Measurements from ENCODE around the gene ETFA. TPM values are rescaled to one million over a fixed set of nuclear protein-coding genes. Genes with fewer than 3 reads are reported as not detected.
A peak's percentile ranks its signal among the peaks of the same experiment; 100 is the strongest.

The ETFA gene
- total and polyA plus RNA-seq, 4 experiments from 2014 or later, result 47.7 to 106 (median 76.5) TPM

- intact Hi-C loops (cut with micrococcal nuclease), result no loop called here
- H3K27ac ChIP-seq (ENCODE audit: low read depth, low read length), result no peak overlapping the region
- ChIA-PET CTCF (ENCODE audit: partially characterized antibody) (no interaction called here), POLR2A (ENCODE audit: partially characterized antibody) (no interaction called here)
- no peak overlapping the region for H3K4me3 Mint-ChIP-seq
- H3K4me1 ChIP-seq (ENCODE audit: insufficient read depth, low read length), result no peaks in the 10 kb centered on the region
- H3K9me3 ChIP-seq (ENCODE audit: control insufficient read depth in 1 of 2, low read length in 2 of 2), result no peaks in the 10 kb centered on the region
- H3K27ac Mint-ChIP-seq, result peak overlapping the region in 1 of 7 donors; percentile 80
- H3K27me3 Mint-ChIP-seq, result no peaks in the 10 kb centered on the region
- no peaks in the 10 kb centered on the region for H3K36me3 ChIP-seq (ENCODE audit: insufficient read depth, low read length)
- no peak for DNase-seq
- H3K9me3 Mint-ChIP-seq, result peaks cover 0 to 1% (median 0%) of the 10 kb centered on the region in 8 donors
- H3K27me3 ChIP-seq (ENCODE audit: insufficient read depth, low read length), result no peaks in the 10 kb centered on the region
- H3K4me1 Mint-ChIP-seq, result peaks cover 0 to 4% (median 0%) of the 10 kb centered on the region in 4 donors
- no peak overlapping the region for H3K4me3 ChIP-seq (ENCODE audit: low read length in 2 of 2)
- peaks cover 12 to 23% of the 10 kb centered on the region in 2 donors for H3K36me3 Mint-ChIP-seq
Measured at GRCh38 chr15:76204109-76204845, 107.0 kb downstream of the ETFA start.

- H3K27ac Mint-ChIP-seq, result peak overlapping the region in 1 of 7 donors; percentile 37
- H3K4me3 Mint-ChIP-seq, result no peak overlapping the region
- peaks cover 0 to 1% (median 0%) of the 10 kb centered on the region in 8 donors for H3K9me3 Mint-ChIP-seq
- ChIA-PET CTCF (ENCODE audit: partially characterized antibody) (no interaction called here), POLR2A (ENCODE audit: partially characterized antibody) (no interaction called here)
- no peaks in the 10 kb centered on the region for H3K27me3 Mint-ChIP-seq
- DNase-seq, result no peak
- Histone ChIP-seq H3K27ac (ENCODE audit: low read depth, low read length) (no peak overlapping the region), H3K9me3 (ENCODE audit: control insufficient read depth in 1 of 2, low read length in 2 of 2) (no peaks in the 10 kb centered on the region), H3K4me3 (ENCODE audit: low read length in 2 of 2) (no peak overlapping the region), H3K4me1 (ENCODE audit: insufficient read depth, low read length) (no peaks in the 10 kb centered on the region), H3K36me3 (ENCODE audit: insufficient read depth, low read length) (no peaks in the 10 kb centered on the region), H3K27me3 (ENCODE audit: insufficient read depth, low read length) (no peaks in the 10 kb centered on the region)
- intact Hi-C loops (cut with micrococcal nuclease), result no loop called here
- H3K4me1 Mint-ChIP-seq, result peaks cover 0 to 7% (median under 1%) of the 10 kb centered on the region in 4 donors
- peaks cover 9 to 17% of the 10 kb centered on the region in 2 donors for H3K36me3 Mint-ChIP-seq
Measured at GRCh38 chr15:76203346-76204108, 107.7 kb downstream of the ETFA start.

GRCh38 chr15:76201536-76202255, 109.6 kb downstream of the ETFA start:
- H3K27ac ChIP-seq (ENCODE audit: low read depth, low read length), result no peak overlapping the region
- no peaks in the 10 kb centered on the region for H3K27me3 Mint-ChIP-seq
- POLR2A ChIA-PET (ENCODE audit: partially characterized antibody), result no interaction called here
- no peak overlapping the region for H3K4me3 Mint-ChIP-seq
- peaks cover 0 to 1% (median 0%) of the 10 kb centered on the region in 8 donors for H3K9me3 Mint-ChIP-seq
- H3K36me3 Mint-ChIP-seq, result peaks cover 0 to 10% of the 10 kb centered on the region in 2 donors
- no peaks in the 10 kb centered on the region for H3K27me3 ChIP-seq (ENCODE audit: insufficient read depth, low read length)
- no peak overlapping the region for H3K4me3 ChIP-seq (ENCODE audit: low read length in 2 of 2)
- no peak for DNase-seq
- no peaks in the 10 kb centered on the region for H3K36me3 ChIP-seq (ENCODE audit: insufficient read depth, low read length)
- CTCF ChIA-PET (ENCODE audit: partially characterized antibody), result interaction anchor here (1.6 to 2.8 kb wide), 2 partner anchors 9 to 11 kb away, joined by 5 to 11 read pairs; no protein-coding TSS in a partner anchor
- H3K4me1 Mint-ChIP-seq, result peaks cover 0 to 7% (median 3%) of the 10 kb centered on the region in 4 donors
- H3K9me3 ChIP-seq (ENCODE audit: control insufficient read depth in 1 of 2, low read length in 2 of 2), result no peaks in the 10 kb centered on the region
- no peaks in the 10 kb centered on the region for H3K4me1 ChIP-seq (ENCODE audit: insufficient read depth, low read length)
- intact Hi-C loops (cut with micrococcal nuclease), result no loop called here
- H3K27ac Mint-ChIP-seq, result no peak overlapping the region

GRCh38 chr15:76200641-76201105, 110.6 kb downstream of the ETFA start:
- peaks cover 0 to 1% (median 0%) of the 10 kb centered on the region in 8 donors for H3K9me3 Mint-ChIP-seq
- CTCF ChIA-PET (ENCODE audit: partially characterized antibody), result interaction anchor here (1.6 to 2.8 kb wide), 2 partner anchors 8 to 10 kb away, joined by 5 to 11 read pairs; no protein-coding TSS in a partner anchor
- no peak overlapping the region for H3K27ac Mint-ChIP-seq
- intact Hi-C loops (cut with micrococcal nuclease), result no loop called here
- Histone ChIP-seq H3K36me3 (ENCODE audit: insufficient read depth, low read length) (no peaks in the 10 kb centered on the region), H3K4me1 (ENCODE audit: insufficient read depth, low read length) (no peaks in the 10 kb centered on the region), H3K27me3 (ENCODE audit: insufficient read depth, low read length) (no peaks in the 10 kb centered on the region), H3K4me3 (ENCODE audit: low read length in 2 of 2) (no peak overlapping the region), H3K27ac (ENCODE audit: low read depth, low read length) (no peak overlapping the region), H3K9me3 (ENCODE audit: control insufficient read depth in 1 of 2, low read length in 2 of 2) (no peaks in the 10 kb centered on the region)
- DNase-seq, result no peak
- peaks cover 0 to 8% of the 10 kb centered on the region in 2 donors for H3K36me3 Mint-ChIP-seq
- peaks cover 0 to 7% (median 3%) of the 10 kb centered on the region in 4 donors for H3K4me1 Mint-ChIP-seq
- POLR2A ChIA-PET (ENCODE audit: partially characterized antibody), result no interaction called here
- no peaks in the 10 kb centered on the region for H3K27me3 Mint-ChIP-seq
- no peak overlapping the region for H3K4me3 Mint-ChIP-seq

GRCh38 chr15:76200083-76200465, 111.2 kb downstream of the ETFA start:
- CTCF ChIA-PET (ENCODE audit: partially characterized antibody), result interaction anchor here (2.8 kb wide), 1 partner anchor 9 kb away, joined by 11 read pairs; no protein-coding TSS in a partner anchor
- H3K36me3 Mint-ChIP-seq, result peaks cover 0 to 6% of the 10 kb centered on the region in 2 donors
- H3K4me1 Mint-ChIP-seq, result peaks cover 0 to 7% (median 3%) of the 10 kb centered on the region in 4 donors
- H3K27me3 ChIP-seq (ENCODE audit: insufficient read depth, low read length), result no peaks in the 10 kb centered on the region
- intact Hi-C loops (cut with micrococcal nuclease), result no loop called here
- DNase-seq, result no peak
- H3K4me1 ChIP-seq (ENCODE audit: insufficient read depth, low read length), result no peaks in the 10 kb centered on the region
- H3K27me3 Mint-ChIP-seq, result no peaks in the 10 kb centered on the region
- H3K4me3 Mint-ChIP-seq, result no peak overlapping the region
- no peak overlapping the region for H3K4me3 ChIP-seq (ENCODE audit: low read length in 2 of 2)
- POLR2A ChIA-PET (ENCODE audit: partially characterized antibody), result no interaction called here
- no peak overlapping the region for H3K27ac Mint-ChIP-seq
- H3K9me3 Mint-ChIP-seq, result peaks cover 0 to 1% (median 0%) of the 10 kb centered on the region in 8 donors
- H3K27ac ChIP-seq (ENCODE audit: low read depth, low read length), result no peak overlapping the region
- H3K9me3 ChIP-seq (ENCODE audit: control insufficient read depth in 1 of 2, low read length in 2 of 2), result no peaks in the 10 kb centered on the region
- no peaks in the 10 kb centered on the region for H3K36me3 ChIP-seq (ENCODE audit: insufficient read depth, low read length)

- H3K4me3 Mint-ChIP-seq, result peak overlapping the region in 1 of 8 donors; percentile 52
- H3K9me3 Mint-ChIP-seq, result peaks cover 0 to 1% (median 0%) of the 10 kb centered on the region in 8 donors
- Histone ChIP-seq H3K27ac (ENCODE audit: low read depth, low read length) (no peak overlapping the region), H3K27me3 (ENCODE audit: insufficient read depth, low read length) (no peaks in the 10 kb centered on the region), H3K9me3 (ENCODE audit: control insufficient read depth in 1 of 2, low read length in 2 of 2) (no peaks in the 10 kb centered on the region), H3K4me3 (ENCODE audit: low read length in 2 of 2) (no peak overlapping the region), H3K4me1 (ENCODE audit: insufficient read depth, low read length) (no peaks in the 10 kb centered on the region), H3K36me3 (ENCODE audit: insufficient read depth, low read length) (no peaks in the 10 kb centered on the region)
- ChIA-PET POLR2A (ENCODE audit: partially characterized antibody) (no interaction called here), CTCF (ENCODE audit: partially characterized antibody) (interaction anchor here (2.8 kb wide), 1 partner anchor 9 kb away, joined by 11 read pairs; no protein-coding TSS in a partner anchor)
- H3K4me1 Mint-ChIP-seq, result peaks cover 0 to 7% (median 3%) of the 10 kb centered on the region in 4 donors
- peaks cover 0 to 1% of the 10 kb centered on the region in 2 donors for H3K36me3 Mint-ChIP-seq
- peak overlapping the region in 3 of 7 donors; percentile 17 to 76 (median 64) for H3K27ac Mint-ChIP-seq
- intact Hi-C loops (cut with micrococcal nuclease), result no loop called here
- no peaks in the 10 kb centered on the region for H3K27me3 Mint-ChIP-seq
- DNase-seq, result no peak
Measured at GRCh38 chr15:76199106-76200082, 111.9 kb downstream of the ETFA start.

Measured in CD4-positive, alpha-beta memory T cell (primary cell).